Raji (cell line): Measurements from ENCODE around the gene NPVF.

ENCODE experiments used
- POLR2A ChIP-seq: IDR thresholded peaks from 2 replicates; pipeline ENCODE4 v1.6.1; 2011; ENCODE audit warnings: low read depth, low read length, control low read depth; ENCODE audit not compliant: insufficient read depth

The NPVF gene

GRCh38 chr7:25207887-25208286 lies 20.4 kb downstream of the NPVF start:
- TF ChIP-seq POLR2A, result no peak

- TF ChIP-seq POLR2A, result no peak
These were observed 21.5 kb downstream of the NPVF start for GRCh38 chr7:25206765-25207164.

DNA sequence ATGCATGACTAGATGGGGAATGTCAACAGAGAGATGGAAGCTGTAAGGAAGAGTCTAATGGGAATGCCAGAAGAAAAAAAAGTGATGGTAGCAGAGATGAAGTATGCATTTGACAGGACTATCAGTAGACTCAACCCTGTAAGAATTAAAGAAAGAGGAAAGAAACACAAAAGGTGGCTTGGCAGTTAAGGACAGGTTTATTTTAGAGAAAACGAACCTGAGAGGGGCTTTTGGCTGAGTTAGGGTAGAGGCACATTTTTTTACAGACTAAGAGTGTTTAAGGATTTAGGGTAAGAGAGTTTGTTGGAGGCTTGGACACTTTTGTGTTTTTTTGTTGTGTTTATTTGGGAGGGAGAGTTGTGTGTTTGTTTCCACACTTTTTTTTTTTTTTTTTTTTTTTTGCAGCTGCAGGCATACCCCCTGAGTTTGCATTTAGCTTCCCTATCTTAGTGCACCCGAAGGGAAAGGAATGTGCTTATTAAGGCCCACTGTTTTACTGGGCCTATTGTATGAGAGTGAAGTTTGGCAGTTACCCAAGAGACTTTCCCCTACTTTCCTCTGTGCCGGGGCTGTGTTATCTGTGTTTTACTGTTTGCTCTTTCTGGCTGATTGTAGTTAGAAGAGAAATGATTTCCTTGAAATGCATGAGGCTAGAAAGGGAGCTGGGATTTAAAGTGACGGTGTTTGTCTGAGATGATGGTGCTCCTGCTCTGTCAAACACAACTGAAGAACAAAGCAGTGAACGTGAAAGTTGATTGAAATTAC lies 32.0 kb downstream of the NPVF start:
- TF ChIP-seq POLR2A, result no peak

DNA sequence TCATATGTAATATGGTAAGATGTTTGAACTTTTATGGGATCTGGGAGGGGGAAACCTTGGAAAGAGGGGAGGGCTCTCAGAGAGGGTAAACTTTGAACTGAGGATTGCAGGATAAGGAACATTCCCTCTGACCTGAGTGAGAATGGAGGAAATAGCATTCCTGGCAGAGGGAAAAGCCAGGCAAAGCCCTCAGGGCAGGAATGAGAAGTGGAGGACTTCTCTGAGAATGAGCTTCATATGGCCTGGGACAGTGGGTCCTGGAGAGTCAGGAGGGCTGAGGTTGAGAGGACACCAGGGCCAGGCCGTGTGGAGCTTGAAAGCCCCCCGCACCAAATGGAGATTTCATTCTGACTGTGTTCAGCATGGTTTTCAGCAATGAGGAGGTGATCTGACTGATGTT lies 34.2 kb downstream of the NPVF start:
- TF ChIP-seq POLR2A, result no peak

DNA sequence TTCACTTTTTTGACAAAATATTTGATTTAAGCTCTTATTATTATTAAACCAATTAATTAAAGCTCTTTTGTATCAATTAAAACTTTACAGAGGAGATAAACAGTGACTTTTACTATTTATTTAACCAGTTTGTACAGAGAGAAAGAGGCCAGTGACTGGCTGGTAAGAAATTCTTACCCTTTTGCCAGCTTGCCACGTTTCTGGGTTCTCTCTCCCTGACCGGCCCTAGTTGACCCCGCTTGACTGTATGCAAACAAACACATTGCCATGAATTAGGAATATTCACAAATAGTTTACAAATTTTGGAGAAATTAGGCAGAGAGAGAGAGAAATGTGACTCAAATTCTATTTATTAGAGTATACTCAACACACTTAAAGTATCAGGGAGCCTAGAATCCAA lies 36.2 kb downstream of the NPVF start:
- no peak for TF ChIP-seq POLR2A

GRCh38 chr7:25189197-25189596 lies 39.1 kb downstream of the NPVF start:
- TF ChIP-seq POLR2A, result no peak

DNA sequence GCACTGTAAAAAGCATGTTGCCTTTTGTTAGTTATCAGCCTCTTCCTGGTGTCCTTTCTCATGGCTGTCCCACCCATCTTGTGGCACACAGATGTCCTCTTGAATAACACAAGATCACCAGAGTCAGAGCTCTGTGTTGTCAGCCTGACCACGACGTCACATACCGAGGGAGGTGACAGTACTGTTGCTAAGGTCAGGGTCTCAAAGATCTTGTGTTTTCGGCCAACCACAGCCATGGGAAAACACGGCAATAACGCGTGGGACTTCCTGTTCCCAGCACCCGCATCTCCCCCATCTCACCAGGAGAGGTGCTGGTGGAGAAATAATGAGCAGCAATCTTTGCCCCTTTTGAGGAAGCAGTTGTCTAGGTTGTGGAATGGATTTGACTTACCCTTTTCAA lies 40.4 kb downstream of the NPVF start:
- TF ChIP-seq POLR2A, result no peak

GRCh38 chr7:25186436-25186835 lies 41.9 kb downstream of the NPVF start:
- TF ChIP-seq POLR2A, result no peak

GRCh38 chr7:25181532-25181931 lies 46.8 kb downstream of the NPVF start:
- no peak for TF ChIP-seq POLR2A

DNA sequence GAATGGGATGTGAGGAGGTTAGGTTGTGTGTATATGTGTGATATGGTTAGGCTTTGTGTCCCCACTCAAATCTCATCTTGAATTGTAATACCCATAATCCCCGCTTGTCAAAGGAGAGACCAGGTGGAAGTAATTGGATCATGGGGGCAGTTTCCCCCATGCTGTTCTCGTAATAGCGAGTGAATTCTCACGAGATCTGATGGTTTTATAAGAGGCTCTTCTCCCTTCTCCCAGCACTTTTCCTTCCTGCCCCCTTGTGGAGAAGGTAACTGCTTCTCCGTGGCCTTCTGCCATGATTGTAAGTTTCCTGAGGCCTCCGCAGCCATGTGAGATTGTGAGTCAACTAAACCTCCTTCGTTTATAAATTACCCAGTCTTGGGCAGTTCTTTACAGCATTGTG lies 47.3 kb downstream of the NPVF start:
- TF ChIP-seq POLR2A, result no peak

DNA sequence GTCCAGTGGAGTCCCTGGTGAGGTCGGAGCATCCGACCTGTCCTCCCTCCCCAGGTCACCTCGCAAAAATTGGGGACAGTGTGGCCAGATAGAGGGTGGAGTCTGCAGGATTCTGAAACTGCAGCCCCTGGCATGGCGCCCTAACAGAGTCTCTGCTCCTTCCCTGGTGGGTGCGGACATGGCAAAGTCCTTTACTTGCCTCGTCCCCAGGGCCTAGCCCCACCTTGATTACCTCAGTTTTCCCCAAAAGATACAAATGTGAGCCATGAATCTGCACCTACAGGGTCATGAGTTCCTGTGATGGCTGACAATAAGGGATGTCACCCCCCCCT lies 47.7 kb downstream of the NPVF start:
- TF ChIP-seq POLR2A, result no peak

- TF ChIP-seq POLR2A, result peak; percentile 85
These were observed 48.3 kb downstream of the NPVF start for GRCh38 chr7:25179771-25180591.

- TF ChIP-seq POLR2A, result no peak
These were observed 49.0 kb downstream of the NPVF start for GRCh38 chr7:25179325-25179724.
